H9 (cell line): Measurements from ENCODE around the gene TRIM2. TPM values are rescaled to one million over a fixed set of nuclear protein-coding genes. Genes with fewer than 3 reads are reported as not detected.

ENCODE experiments used
- DNase-seq: peaks from one replicate; pipeline ENCODE4 v3.0.0-alpha.2; 2017
- H2AFZ ChIP-seq: one replicate; pipeline ENCODE4 v1.6.1; 2013; ENCODE audit warnings: mild to moderate bottlenecking, low read length, control low read depth, moderate library complexity
- H2AK5ac ChIP-seq: 2 replicates; pipeline ENCODE4 v1.6.1; 2013; ENCODE audit warnings: low read length, control low read depth, mixed read lengths; ENCODE audit not compliant: insufficient read length
- H2BK120ac ChIP-seq: one replicate; pipeline ENCODE4 v1.6.1; 2013; ENCODE audit warnings: low read depth, mild to moderate bottlenecking, low read length, control low read depth, inconsistent platforms; ENCODE audit not compliant: poor library complexity, severe bottlenecking
- H2BK12ac ChIP-seq: 2 replicates; pipeline ENCODE4 v1.6.1; 2013; ENCODE audit warnings: low read length, control low read depth, mixed read lengths, low read depth; ENCODE audit not compliant: insufficient read length
- H2BK15ac ChIP-seq: 2 replicates; pipeline ENCODE4 v1.6.1; 2013; ENCODE audit warnings: low read depth, low read length, control low read depth
- H2BK20ac ChIP-seq: one replicate; pipeline ENCODE4 v1.6.1; 2013; ENCODE audit warnings: low read depth, mild to moderate bottlenecking, low read length, control low read depth, inconsistent platforms; ENCODE audit not compliant: poor library complexity, severe bottlenecking
- H2BK5ac ChIP-seq: 2 replicates; pipeline ENCODE4 v1.6.1; 2013; ENCODE audit warnings: low read length, control low read depth, mixed read lengths; ENCODE audit not compliant: insufficient read length
- H3K14ac ChIP-seq: 2 replicates; pipeline ENCODE4 v1.6.1; 2013; ENCODE audit warnings: low read length, control low read depth; ENCODE audit not compliant: insufficient read depth
- H3K18ac ChIP-seq: 2 replicates; pipeline ENCODE4 v1.6.1; 2013; ENCODE audit warnings: low read depth, mild to moderate bottlenecking, mixed read lengths, low read length, control low read depth; ENCODE audit not compliant: insufficient read length
- H3K23ac ChIP-seq: 2 replicates; pipeline ENCODE4 v1.6.1; 2013; ENCODE audit warnings: low read length, control low read depth, mixed read lengths, low read depth; ENCODE audit not compliant: insufficient read length
- H3K23me2 ChIP-seq: 2 replicates; pipeline ENCODE4 v1.6.1; 2013; ENCODE audit warnings: low read depth, mild to moderate bottlenecking, mixed read lengths, low read length, control low read depth; ENCODE audit not compliant: insufficient read length, poor library complexity, severe bottlenecking
- H3K27ac ChIP-seq: 2 replicates; pipeline ENCODE4 v1.5.1; 2013; ENCODE audit warnings: low read length, control low read depth, mixed read lengths, low read depth; ENCODE audit not compliant: insufficient read length
- H3K27me3 ChIP-seq: 2 replicates; pipeline ENCODE4 v1.6.1; 2013; ENCODE audit warnings: low read length, control low read depth, inconsistent platforms; ENCODE audit not compliant: insufficient read depth
- H3K4ac ChIP-seq: 2 replicates; pipeline ENCODE4 v1.6.1; 2013; ENCODE audit warnings: low read depth, mild to moderate bottlenecking, control low read depth, inconsistent platforms, low read length, moderate library complexity
- H3K4me1 ChIP-seq: 2 replicates; pipeline ENCODE4 v1.6.1; 2013; ENCODE audit warnings: low read length, control low read depth, inconsistent platforms; ENCODE audit not compliant: insufficient read depth
- H3K4me2 ChIP-seq: 2 replicates; pipeline ENCODE4 v1.6.1; 2013; ENCODE audit warnings: low read length, control low read depth, mixed read lengths; ENCODE audit not compliant: insufficient read length, insufficient read depth
- H3K56ac ChIP-seq: 2 replicates; pipeline ENCODE4 v1.6.1; 2013; ENCODE audit warnings: low read depth, mild to moderate bottlenecking, mixed read lengths, low read length, control low read depth; ENCODE audit not compliant: insufficient read length
- H3K79me1 ChIP-seq: 2 replicates; pipeline ENCODE4 v1.6.1; 2013; ENCODE audit warnings: low read depth, mild to moderate bottlenecking, moderate library complexity, low read length, control low read depth, inconsistent platforms; ENCODE audit not compliant: insufficient read depth, poor library complexity, severe bottlenecking
- H3K79me2 ChIP-seq: 2 replicates; pipeline ENCODE4 v1.6.1; 2013; ENCODE audit warnings: low read length, control low read depth, inconsistent platforms; ENCODE audit not compliant: insufficient read depth
- H3K9ac ChIP-seq: 2 replicates; pipeline ENCODE4 v1.6.1; 2013; ENCODE audit warnings: low read length, control low read depth, mixed read lengths; ENCODE audit not compliant: insufficient read length; ENCODE audit errors: extremely low read depth
- H3K9me3 ChIP-seq: one replicate; pipeline ENCODE4 v1.6.1; 2013; ENCODE audit warnings: low read depth, low read length, inconsistent platforms; ENCODE audit not compliant: control insufficient read depth
- H3T11ph ChIP-seq: one replicate; pipeline ENCODE4 v1.6.1; 2013; ENCODE audit warnings: mild to moderate bottlenecking, low read length, control low read depth, inconsistent platforms
- H4K20me1 ChIP-seq: one replicate; pipeline ENCODE4 v1.6.1; 2013; ENCODE audit not compliant: control insufficient read depth, insufficient read length, insufficient read depth
- H4K5ac ChIP-seq: 2 replicates; pipeline ENCODE4 v1.6.1; 2013; ENCODE audit warnings: low read depth, mild to moderate bottlenecking, mixed read lengths, low read length, control low read depth; ENCODE audit not compliant: insufficient read length
- H4K8ac ChIP-seq: replicated peaks from 2 replicates; pipeline ENCODE4 v1.6.1; 2013; ENCODE audit warnings: low read length, control low read depth, mixed read lengths, low read depth; ENCODE audit not compliant: insufficient read length
- H4K91ac ChIP-seq: 2 replicates; pipeline ENCODE4 v1.6.1; 2013; ENCODE audit warnings: low read depth, mild to moderate bottlenecking, moderate library complexity, mixed read lengths, low read length, control low read depth; ENCODE audit not compliant: insufficient read length
- H3K27ac Mint-ChIP-seq, 3 experiments: 2 replicates in 2 of 3; 3 replicates in 1 of 3; pipeline ENCODE4 v1.8.0; 2020 to 2021; ENCODE audit warnings: mixed read lengths in 3 of 3, mild to moderate bottlenecking in 1 of 3, moderate library complexity in 1 of 3
- H3K27me3 Mint-ChIP-seq: 2 replicates; pipeline ENCODE4 v1.8.0; 2021; ENCODE audit warnings: low read depth, mild to moderate bottlenecking, moderate library complexity, mixed read lengths
- H3K36me3 Mint-ChIP-seq, 3 experiments: 2 replicates in 2 of 3; 3 replicates in 1 of 3; pipeline ENCODE4 v1.8.0; 2020 to 2021; ENCODE audit warnings: low read depth in 3 of 3, mixed read lengths in 3 of 3; ENCODE audit not compliant: insufficient read depth in 1 of 3
- H3K4me1 Mint-ChIP-seq, 2 experiments: 2 replicates each; pipeline ENCODE4 v1.8.0; 2020; ENCODE audit warnings: mixed read lengths in 2 of 2
- H3K4me3 Mint-ChIP-seq, 2 experiments: 2 replicates in 1 of 2; 3 replicates in 1 of 2; pipeline ENCODE4 v1.8.0; 2020 to 2021; ENCODE audit warnings: mild to moderate bottlenecking in 2 of 2, mixed read lengths in 2 of 2, moderate library complexity in 1 of 2
- H3K9me3 Mint-ChIP-seq, 2 experiments: 2 replicates in 1 of 2; 3 replicates in 1 of 2; pipeline ENCODE4 v1.8.0; 2020; ENCODE audit warnings: mild to moderate bottlenecking in 2 of 2, mixed read lengths in 2 of 2, moderate library complexity in 1 of 2
- CTCF ChIP-seq: fragments of 200-600 bp; sonication (generic); conservative IDR thresholded peaks from 3 replicates; pipeline ENCODE4 v1.8.0; 2021; ENCODE audit warnings: antibody characterized with exemption, mild to moderate bottlenecking
- WGBS: extraction: QIAGEN DNeasy Blood & Tissue Kit; methylation state at CpG from one replicate; pipeline ENCODE4 v1.1.7; 2013; ENCODE audit warnings: missing lambda C conversion rate, low lambda C conversion rate, mixed read lengths; ENCODE audit not compliant: insufficient read length; ENCODE audit errors: extremely low coverage; 5-methylcytosine and 5-hydroxymethylcytosine counted together
- total RNA-seq: library from RNA; stranded (reverse); gene quantifications from 2 replicates; pipeline ENCODE4 v1.2.1, GENCODE V29; 2021

TRIM2 gene
- total RNA-seq, 1 experiment from 2014 or later = 28.9 TPM

GRCh38 chr4:153258750-153259149 lies 54.5 kb downstream of the TRIM2 start:
- H3K27me3 ChIP-seq = no peaks in the 10 kb centered on the region
- DNase-seq = no peak
- no peak overlapping the region for H2BK120ac ChIP-seq
- peaks cover 3% of the 10 kb centered on the region; the same call in 1 of the 2 replicates for H3K79me2 ChIP-seq
- peak overlapping the region in 1 of 3 experiments; percentile 88; a peak in 2 of 7 replicates for H3K27ac Mint-ChIP-seq
- H3K23me2 ChIP-seq = peaks cover 10% of the 10 kb centered on the region
- peaks cover 5 to 7% of the 10 kb centered on the region in 2 experiments; a peak in 3 of 5 replicates for H3K9me3 Mint-ChIP-seq
- H3K14ac ChIP-seq = no peak overlapping the region
- no peak overlapping the region for H2AFZ ChIP-seq
- H3K27me3 Mint-ChIP-seq = no peaks in the 10 kb centered on the region; the same call in 1 of the 2 replicates
- no peak overlapping the region for H2BK12ac ChIP-seq
- H3K18ac ChIP-seq = no peak overlapping the region
- no peak overlapping the region for H3K56ac ChIP-seq
- TF ChIP-seq CTCF = no peak
- H4K8ac ChIP-seq = no peak overlapping the region
- peak overlapping the region; percentile 10 for H3K27ac ChIP-seq
- H3K36me3 Mint-ChIP-seq = peaks cover 7 to 21% (median 21%) of the 10 kb centered on the region in 3 experiments
- H4K20me1 ChIP-seq = no peaks in the 10 kb centered on the region
- peaks cover 10% of the 10 kb centered on the region; the same call in 1 of the 2 replicates for H3K4me1 ChIP-seq
- H2BK15ac ChIP-seq = no peak overlapping the region
- no peak overlapping the region for H3K9ac ChIP-seq
- H3K9me3 ChIP-seq = no peaks in the 10 kb centered on the region
- no peak overlapping the region for H3K23ac ChIP-seq
- H3T11ph ChIP-seq = no peak overlapping the region
- no peak overlapping the region for H4K91ac ChIP-seq
- H4K5ac ChIP-seq = no peak overlapping the region
- H2AK5ac ChIP-seq = no peak overlapping the region
- H3K4me2 ChIP-seq = peak overlapping the region; percentile 85
- no peak overlapping the region for H3K4ac ChIP-seq
- H2BK20ac ChIP-seq = no peak overlapping the region
- no peak overlapping the region for H3K4me3 Mint-ChIP-seq
- WGBS = no CpG with 5 or more reads among the region's 4 CpGs
- H3K79me1 ChIP-seq = no peaks in the 10 kb centered on the region
- peaks cover 44 to 47% of the 10 kb centered on the region in 2 experiments for H3K4me1 Mint-ChIP-seq
- H2BK5ac ChIP-seq = no peak overlapping the region
